GM12878 (cell line): Measurements from ENCODE around the gene PLS1. TPM values are rescaled to one million over a fixed set of nuclear protein-coding genes. Genes with fewer than 3 reads are reported as not detected.

Experiments
- ATAC-seq: fragments of 200-7000 bp; cut with Tn5 transposase; 3 replicates; pipeline ENCODE4 v1.9.1; 2020; ENCODE audit warnings: mild to moderate bottlenecking, moderate library complexity
- BruUV-seq: library from RNA; stranded (reverse); fragments of 400-500 nt; replicated peaks from 2 replicates; lab custom pipeline; 2021; lab: Mats Ljungman, UMichigan
- CTCF ChIA-PET: fragments of 300-600 bp; sonication (Branson Sonifier 250); formaldehyde crosslinking; extraction: SDS; loops from one replicate; lab custom pipeline; 2021; ENCODE audit warnings: inconsistent platforms; lab: Yijun Ruan, JAX
- POLR2A ChIA-PET: fragments of 350-600 bp; formaldehyde crosslinking; extraction: SDS; loops from one replicate; lab custom pipeline; 2021; ENCODE audit warnings: inconsistent platforms; lab: Charles Lee
- RAD21 ChIA-PET: fragments of 300-600 bp; sonication (Branson Sonifier 250); formaldehyde crosslinking; loops from one replicate; lab custom pipeline; 2023; ENCODE audit warnings: antibody characterized with exemption; ENCODE audit not compliant: unreplicated experiment; lab: Charles Lee
- SMC1A ChIA-PET: fragments of 300-600 bp; sonication (Branson Sonifier 250); formaldehyde crosslinking; loops from one replicate; lab custom pipeline; 2023; ENCODE audit not compliant: unreplicated experiment, uncharacterized antibody; lab: Charles Lee
- DNase-seq: peaks from one replicate; pipeline ENCODE4 v3.0.0-alpha.2; 2011; ENCODE audit warnings: low read depth, low spot score
- FAIRE-seq: peaks from 3 replicates; lab custom pipeline; 2011; peaks lifted over from hg19 to GRCh38; lab: Jason Lieb, UNC
- H2AFZ ChIP-seq: 2 replicates; pipeline ENCODE4 v1.6.0; 2011; ENCODE audit warnings: low read depth, low read length, control low read depth; ENCODE audit not compliant: control insufficient read depth
- H3K27ac ChIP-seq: 2 replicates; pipeline ENCODE4 v1.5.1; 2011; ENCODE audit warnings: control low read depth; ENCODE audit not compliant: control insufficient read depth, insufficient read depth
- H3K27me3 ChIP-seq, 2 experiments: replicated peaks in 1 of 2; 2 replicates each; pipeline versions ENCODE4 v1.6.0 to v1.6.1; 2011; ENCODE audit warnings: low read length in 1 of 2; ENCODE audit not compliant: control insufficient read depth in 2 of 2, insufficient read depth in 2 of 2
- H3K36me3 ChIP-seq, 2 experiments: 2 replicates each; pipeline ENCODE4 v1.5.1; 2011; ENCODE audit warnings: low read length in 1 of 2; ENCODE audit not compliant: control insufficient read depth in 2 of 2, insufficient read depth in 2 of 2
- H3K4me1 ChIP-seq: 2 replicates; pipeline ENCODE4 v1.6.1; 2011; ENCODE audit warnings: mild to moderate bottlenecking, low read length, moderate library complexity, mixed read lengths; ENCODE audit not compliant: control insufficient read depth, insufficient read depth
- H3K4me2 ChIP-seq: 2 replicates; pipeline ENCODE4 v1.6.0; 2011; ENCODE audit warnings: control low read depth; ENCODE audit not compliant: control insufficient read depth, insufficient read depth
- H3K4me3 ChIP-seq: fragments of 200-600 bp; sonication (generic); 2 replicates; pipeline ENCODE4 v1.5.1; 2016
- H3K79me2 ChIP-seq: 2 replicates; pipeline ENCODE4 v1.6.0; 2011; ENCODE audit warnings: low read length; ENCODE audit not compliant: control insufficient read depth, insufficient read depth
- H3K9ac ChIP-seq: 2 replicates; pipeline ENCODE4 v1.8.0; 2011; ENCODE audit warnings: low read length, control low read depth, mixed read lengths; ENCODE audit not compliant: control insufficient read depth, insufficient read depth
- H3K9me3 ChIP-seq: replicated peaks from 3 replicates; pipeline ENCODE4 v1.5.1; 2011; ENCODE audit warnings: mild to moderate bottlenecking, low read length; ENCODE audit not compliant: control insufficient read depth, insufficient read depth
- H4K20me1 ChIP-seq: 2 replicates; pipeline ENCODE4 v1.6.0; 2011; ENCODE audit not compliant: control insufficient read depth, insufficient read depth
- ATF7 ChIP-seq: fragments of 450-650 bp; IDR thresholded peaks from 2 replicates; pipeline ENCODE4 v1.6.1; 2016; ENCODE audit warnings: low read depth, mild to moderate bottlenecking
- CHD4 ChIP-seq: fragments of 200-600 bp; sonication (generic); IDR thresholded peaks from 2 replicates; pipeline ENCODE4 v1.6.1; 2016; ENCODE audit warnings: mild to moderate bottlenecking
- DPF2 ChIP-seq: fragments of 450-650 bp; IDR thresholded peaks from 2 replicates; pipeline ENCODE4 v1.6.1; 2017; ENCODE audit warnings: mild to moderate bottlenecking
- EED ChIP-seq: sonication (generic); IDR thresholded peaks from 2 replicates; pipeline ENCODE4 v1.6.1; 2016; ENCODE audit warnings: antibody characterized with exemption, low read depth
- EP300 ChIP-seq, 2 experiments: fragments of 150-350 bp in 1 of 2; IDR thresholded peaks; 2 replicates each; pipeline ENCODE4 v1.6.1; 2011 to 2012; ENCODE audit warnings: low read depth in 2 of 2, low read length in 2 of 2, borderline replicate concordance in 1 of 2, improper control_type of control experiment in 1 of 2, inconsistent platforms in 1 of 2; ENCODE audit not compliant: control insufficient read depth in 1 of 2
- GABPA ChIP-seq: IDR thresholded peaks from 2 replicates; pipeline ENCODE4 v1.6.1; 2014; ENCODE audit warnings: antibody characterized with exemption, low read depth, mild to moderate bottlenecking, inconsistent platforms
- IKZF2 ChIP-seq, 2 experiments: fragments of 450-650 bp; IDR thresholded peaks; 2 replicates each; pipeline ENCODE4 v1.6.1; 2017; ENCODE audit warnings: mild to moderate bottlenecking in 2 of 2, moderate library complexity in 2 of 2
- IRF4 ChIP-seq: IDR thresholded peaks from 2 replicates; pipeline ENCODE4 v1.6.1; 2011; ENCODE audit warnings: low read depth, low read length
- JUND ChIP-seq: IDR thresholded peaks from 2 replicates; pipeline ENCODE4 v1.6.1; 2012; ENCODE audit warnings: low read depth, mild to moderate bottlenecking, low read length, improper control_type of control experiment, moderate library complexity
- KLF5 ChIP-seq: fragments of 450-650 bp; IDR thresholded peaks from 2 replicates; pipeline ENCODE4 v1.6.1; 2014; ENCODE audit warnings: mild to moderate bottlenecking; ENCODE audit not compliant: partially characterized antibody
- MTA3 ChIP-seq: IDR thresholded peaks from 2 replicates; pipeline ENCODE4 v1.6.1; 2012; ENCODE audit warnings: low read length, inconsistent platforms, borderline replicate concordance
- MXI1 ChIP-seq: fragments of 150-350 bp; IDR thresholded peaks from 2 replicates; pipeline ENCODE4 v1.6.1; 2011; ENCODE audit warnings: low read depth, mild to moderate bottlenecking, inconsistent platforms, low read length, improper control_type of control experiment
- NR2F1 ChIP-seq: fragments of 450-650 bp; conservative IDR thresholded peaks from 2 replicates; pipeline ENCODE4 v1.6.1; 2017; ENCODE audit warnings: mild to moderate bottlenecking
- RAD21 ChIP-seq: IDR thresholded peaks from 2 replicates; pipeline ENCODE4 v1.6.1; 2011; ENCODE audit warnings: mild to moderate bottlenecking, low read depth, low read length, moderate library complexity; ENCODE audit not compliant: insufficient read depth
- SMAD1 ChIP-seq: fragments of 450-650 bp; IDR thresholded peaks from 2 replicates; pipeline ENCODE4 v1.6.1; 2018; ENCODE audit warnings: mild to moderate bottlenecking, low read depth; ENCODE audit not compliant: partially characterized antibody
- SMC3 ChIP-seq: IDR thresholded peaks from 2 replicates; pipeline ENCODE4 v1.6.1; 2011; ENCODE audit warnings: low read length, improper control_type of control experiment, borderline replicate concordance
- YY1 ChIP-seq: IDR thresholded peaks from 2 replicates; pipeline ENCODE4 v1.6.1; 2011; ENCODE audit warnings: low read depth, mild to moderate bottlenecking, low read length
- WGBS: methylation state at CpG from one replicate; pipeline ENCODE4 v1.1.6; 2016; ENCODE audit warnings: low lambda C conversion rate; ENCODE audit not compliant: insufficient replicate concordance, insufficient coverage; ENCODE audit errors: missing lambda C conversion rate; 5-methylcytosine and 5-hydroxymethylcytosine counted together
- in situ Hi-C: fragments of 300-500 bp; cut with MboI; formaldehyde crosslinking; loops from 9 replicates; pipeline ENCODE4 v1.14.3; 2018; ENCODE audit warnings: mixed read lengths
- intact Hi-C: fragments of 100-400 bp; cut with micrococcal nuclease; formaldehyde crosslinking; loops from one replicate; pipeline ENCODE4 v1.14.2; 2022; ENCODE audit not compliant: unreplicated experiment
- polyA plus RNA-seq, 11 experiments: library from polyadenylated mRNA; depleted of rRNA in 4 of 11; unstranded in 6 of 11; stranded (reverse) in 5 of 11; fragments of >200 nt; fragmentation: Nextera tagmentation in 4 of 11; fragmentation: Illumina TruSeq in 1 of 11; extraction: Ambion mirVana in 4 of 11; extraction: Trizol in 1 of 11; gene quantifications; 1 replicate in 1 of 11; 2 replicates in 10 of 11; pipeline versions ENCODE4 v1.2.1 to v1.2.3, GENCODE V29; 2011 to 2016; ENCODE audit warnings: inconsistent platforms in 2 of 11, missing spikeins in 2 of 11, low read depth in 1 of 11
- total RNA-seq, 4 experiments: library from RNA; depleted of rRNA in 3 of 4; stranded (reverse); fragments of >200 nt in 3 of 4; fragmentation: Illumina TruSeq in 1 of 4; extraction: Trizol in 1 of 4; gene quantifications; 2 replicates each; pipeline versions ENCODE4 v1.2.1 to v1.2.3, GENCODE V29; 2013 to 2021
- TF ChIP-seq, protein P1 (sequence below): fragments of 450-650 bp; formaldehyde crosslinking; IDR thresholded peaks from 2 replicates; pipeline ENCODE4 v1.4.0; 2020; ENCODE audit warnings: mild to moderate bottlenecking, moderate library complexity
- TF ChIP-seq, protein P2 (sequence below): fragments of 450-650 bp; IDR thresholded peaks from 2 replicates; pipeline ENCODE4 v1.6.1; 2018; ENCODE audit warnings: mild to moderate bottlenecking, low read depth, moderate library complexity; ENCODE audit not compliant: partially characterized antibody

PLS1 gene
- total and polyA plus RNA-seq, 10 of the 15 experiments (the other 5 are each of a cell fraction or from before 2014, with no cell fraction given), result 0.59 to 11.7 (median 1.7) TPM

DNA sequence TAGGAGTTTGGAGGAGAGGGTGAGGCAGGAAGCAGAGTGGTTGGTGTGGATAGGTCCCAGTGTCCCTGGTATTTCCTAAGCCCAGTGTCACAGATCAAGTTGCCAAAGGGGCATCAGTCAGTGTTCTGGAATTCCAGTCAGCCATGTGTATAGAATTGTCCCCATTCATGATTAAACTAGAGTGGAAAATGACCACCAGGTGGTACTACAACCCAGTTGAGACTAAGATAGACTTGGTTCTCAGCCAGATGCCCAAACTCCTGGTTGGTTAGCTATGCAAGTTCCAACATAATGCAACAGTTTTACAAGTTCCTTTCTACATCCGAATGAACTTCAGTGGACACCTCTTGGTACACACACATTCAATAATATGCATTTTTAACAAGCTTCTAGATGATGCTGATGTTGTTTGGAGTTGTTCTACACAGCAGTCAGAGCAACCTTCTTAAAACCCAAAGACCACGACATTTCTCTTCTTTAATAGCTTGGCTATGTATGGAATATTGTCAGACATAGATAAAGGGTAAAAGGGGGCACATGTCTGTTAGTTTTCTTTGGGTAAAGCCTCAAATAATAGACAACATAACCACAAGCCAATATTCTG lies 9.3 kb upstream of the PLS1 start:
- POLR2A ChIA-PET, result interaction anchor here (0.5 to 0.6 kb wide), 2 partner anchors 12 to 414 kb away, joined by 3 to 5 read pairs; no protein-coding TSS in a partner anchor
- TF ChIP-seq GABPA, result no peak
- no peak for TF ChIP-seq IRF4
- TF ChIP-seq CHD4, result no peak
- peak; percentile 59 for TF ChIP-seq RAD21
- TF ChIP-seq EP300 (IDR thresholded peaks at IDR 0.05; ENCODE audit: borderline replicate concordance in 1 of 2, control insufficient read depth in 1 of 2, low read depth in 2 of 2, low read length in 2 of 2), result no peak
- TF ChIP-seq MXI1, result no peak
- TF ChIP-seq YY1, result 0 out of 2 replicates have a peak, but pooled peaks have one; percentile 16
- TF ChIP-seq, protein P1, sequence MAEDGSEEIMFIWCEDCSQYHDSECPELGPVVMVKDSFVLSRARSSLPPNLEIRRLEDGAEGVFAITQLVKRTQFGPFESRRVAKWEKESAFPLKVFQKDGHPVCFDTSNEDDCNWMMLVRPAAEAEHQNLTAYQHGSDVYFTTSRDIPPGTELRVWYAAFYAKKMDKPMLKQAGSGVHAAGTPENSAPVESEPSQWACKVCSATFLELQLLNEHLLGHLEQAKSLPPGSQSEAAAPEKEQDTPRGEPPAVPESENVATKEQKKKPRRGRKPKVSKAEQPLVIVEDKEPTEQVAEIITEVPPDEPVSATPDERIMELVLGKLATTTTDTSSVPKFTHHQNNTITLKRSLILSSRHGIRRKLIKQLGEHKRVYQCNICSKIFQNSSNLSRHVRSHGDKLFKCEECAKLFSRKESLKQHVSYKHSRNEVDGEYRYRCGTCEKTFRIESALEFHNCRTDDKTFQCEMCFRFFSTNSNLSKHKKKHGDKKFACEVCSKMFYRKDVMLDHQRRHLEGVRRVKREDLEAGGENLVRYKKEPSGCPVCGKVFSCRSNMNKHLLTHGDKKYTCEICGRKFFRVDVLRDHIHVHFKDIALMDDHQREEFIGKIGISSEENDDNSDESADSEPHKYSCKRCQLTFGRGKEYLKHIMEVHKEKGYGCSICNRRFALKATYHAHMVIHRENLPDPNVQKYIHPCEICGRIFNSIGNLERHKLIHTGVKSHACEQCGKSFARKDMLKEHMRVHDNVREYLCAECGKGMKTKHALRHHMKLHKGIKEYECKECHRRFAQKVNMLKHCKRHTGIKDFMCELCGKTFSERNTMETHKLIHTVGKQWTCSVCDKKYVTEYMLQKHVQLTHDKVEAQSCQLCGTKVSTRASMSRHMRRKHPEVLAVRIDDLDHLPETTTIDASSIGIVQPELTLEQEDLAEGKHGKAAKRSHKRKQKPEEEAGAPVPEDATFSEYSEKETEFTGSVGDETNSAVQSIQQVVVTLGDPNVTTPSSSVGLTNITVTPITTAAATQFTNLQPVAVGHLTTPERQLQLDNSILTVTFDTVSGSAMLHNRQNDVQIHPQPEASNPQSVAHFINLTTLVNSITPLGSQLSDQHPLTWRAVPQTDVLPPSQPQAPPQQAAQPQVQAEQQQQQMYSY, result no peak
- no peak for TF ChIP-seq EED
- no peak for TF ChIP-seq SMAD1
- no peak for TF ChIP-seq MTA3
- no peak for TF ChIP-seq ATF7
- peak in 1 of 2 experiments; percentile 12; a peak in 1 of 4 replicates for TF ChIP-seq IKZF2 (IDR thresholded peaks at IDR 0.05)
- no peak for TF ChIP-seq NR2F1
- no peak for TF ChIP-seq KLF5
- no peak for TF ChIP-seq DPF2
- TF ChIP-seq SMC3, result peak; percentile 74; the same call in 1 of the 2 replicates
- TF ChIP-seq, protein P2, sequence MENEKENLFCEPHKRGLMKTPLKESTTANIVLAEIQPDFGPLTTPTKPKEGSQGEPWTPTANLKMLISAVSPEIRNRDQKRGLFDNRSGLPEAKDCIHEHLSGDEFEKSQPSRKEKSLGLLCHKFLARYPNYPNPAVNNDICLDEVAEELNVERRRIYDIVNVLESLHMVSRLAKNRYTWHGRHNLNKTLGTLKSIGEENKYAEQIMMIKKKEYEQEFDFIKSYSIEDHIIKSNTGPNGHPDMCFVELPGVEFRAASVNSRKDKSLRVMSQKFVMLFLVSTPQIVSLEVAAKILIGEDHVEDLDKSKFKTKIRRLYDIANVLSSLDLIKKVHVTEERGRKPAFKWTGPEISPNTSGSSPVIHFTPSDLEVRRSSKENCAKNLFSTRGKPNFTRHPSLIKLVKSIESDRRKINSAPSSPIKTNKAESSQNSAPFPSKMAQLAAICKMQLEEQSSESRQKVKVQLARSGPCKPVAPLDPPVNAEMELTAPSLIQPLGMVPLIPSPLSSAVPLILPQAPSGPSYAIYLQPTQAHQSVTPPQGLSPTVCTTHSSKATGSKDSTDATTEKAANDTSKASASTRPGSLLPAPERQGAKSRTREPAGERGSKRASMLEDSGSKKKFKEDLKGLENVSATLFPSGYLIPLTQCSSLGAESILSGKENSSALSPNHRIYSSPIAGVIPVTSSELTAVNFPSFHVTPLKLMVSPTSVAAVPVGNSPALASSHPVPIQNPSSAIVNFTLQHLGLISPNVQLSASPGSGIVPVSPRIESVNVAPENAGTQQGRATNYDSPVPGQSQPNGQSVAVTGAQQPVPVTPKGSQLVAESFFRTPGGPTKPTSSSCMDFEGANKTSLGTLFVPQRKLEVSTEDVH, result no peak
- no peak for TF ChIP-seq JUND

More for the DNA sequence above, 9.3 kb upstream of the PLS1 start:
- peak; percentile 38 for FAIRE-seq
- H3K4me1 ChIP-seq, result no peaks in the 10 kb centered on the region
- BruUV-seq, result no TSS peak
- H3K27ac ChIP-seq, result no peak overlapping the region
- 21% methylated on average over 2 of the region's 2 CpGs for WGBS
- no peaks in the 10 kb centered on the region for H3K36me3 ChIP-seq
- no peak overlapping the region for H3K4me2 ChIP-seq
- H2AFZ ChIP-seq, result no peak overlapping the region
- no peaks in the 10 kb centered on the region for H3K27me3 ChIP-seq
- no peaks in the 10 kb centered on the region for H3K9me3 ChIP-seq
- CTCF ChIA-PET, result interaction anchor here (0.6 to 1.6 kb wide), 11 partner anchors 10 to 411 kb away, joined by 3 to 7 read pairs (median 4); partner anchors contain the start of gene PLS1
- no peak for DNase-seq
- in situ Hi-C loops, result no loop called here
- RAD21 ChIA-PET, result interaction anchor here (0.8 to 1.1 kb wide), 2 partner anchors 74 to 205 kb away, joined by 3 to 4 read pairs; no protein-coding TSS in a partner anchor
- H3K4me3 ChIP-seq, result no peak overlapping the region
- SMC1A ChIA-PET, result interaction anchor here (1.1 to 2.0 kb wide), 2 partner anchors 10 to 397 kb away, joined by 4 to 6 read pairs; no protein-coding TSS in a partner anchor
- intact Hi-C loops, result loop anchor here (2.0 to 10.0 kb wide), 4 partner anchors 95 to 406 kb away; no protein-coding TSS in a partner anchor
- peak; percentile 88 for ATAC-seq
- no peak overlapping the region for H3K9ac ChIP-seq
- no peaks in the 10 kb centered on the region for H4K20me1 ChIP-seq
- no peaks in the 10 kb centered on the region for H3K79me2 ChIP-seq
